Right atrium auricular region (tissue), 2 donors: ENCODE results near the gene RAB6D. TPM values are rescaled to one million over a fixed set of nuclear protein-coding genes. Genes with fewer than 3 reads are reported as not detected.
"Not testable (repeated sequence)": the region's sequence is repeated elsewhere in the genome, so short reads cannot be mapped to it uniquely, and the experiment has no call there.

ENCODE experiments used
- DNase-seq: peaks from one replicate; pipeline ENCODE4 v3.0.0-alpha.2; 2019; ENCODE audit warnings: low spot score
- H3K27ac ChIP-seq, 2 donors: fragments of 200-600 bp; sonication (generic); 1 replicate in 1 of 2; 2 replicates in 1 of 2; pipeline ENCODE4 v1.5.1; 2016 to 2019
- H3K27me3 ChIP-seq, 2 donors: fragments of 200-600 bp; sonication (generic); one replicate each; pipeline versions ENCODE4 v1.5.1 to v1.6.0; 2017 to 2019
- H3K36me3 ChIP-seq: fragments of 200-600 bp; sonication (generic); one replicate; pipeline ENCODE4 v1.5.1; 2016
- H3K4me1 ChIP-seq, 2 donors: fragments of 200-600 bp; sonication (generic); one replicate each; pipeline versions ENCODE4 v1.5.1 to v1.6.0; 2017 to 2019
- H3K4me3 ChIP-seq, 2 donors: fragments of 200-600 bp; sonication (generic); 1 replicate in 1 of 2; 2 replicates in 1 of 2; pipeline ENCODE4 v1.5.1; 2017 to 2019; ENCODE audit warnings: mild to moderate bottlenecking in 1 of 2, moderate library complexity in 1 of 2
- H3K9me3 ChIP-seq, 2 donors: fragments of 200-600 bp; sonication (generic); one replicate each; pipeline ENCODE4 v1.5.1; 2019
- total RNA-seq, 2 donors: library from RNA; depleted of rRNA; stranded (reverse); fragments of >200 nt; gene quantifications; one replicate each; pipeline ENCODE4 v1.1.0, GENCODE V29; 2016
- TF ChIP-seq, protein P1 (sequence below), 2 donors: fragments of 200-600 bp; sonication (generic); IDR thresholded peaks; one replicate each; pipeline ENCODE4 v1.5.1; 2019; ENCODE audit warnings: antibody characterized with exemption in 2 of 2

Gene RAB6D
- not detected for total RNA-seq

DNA sequence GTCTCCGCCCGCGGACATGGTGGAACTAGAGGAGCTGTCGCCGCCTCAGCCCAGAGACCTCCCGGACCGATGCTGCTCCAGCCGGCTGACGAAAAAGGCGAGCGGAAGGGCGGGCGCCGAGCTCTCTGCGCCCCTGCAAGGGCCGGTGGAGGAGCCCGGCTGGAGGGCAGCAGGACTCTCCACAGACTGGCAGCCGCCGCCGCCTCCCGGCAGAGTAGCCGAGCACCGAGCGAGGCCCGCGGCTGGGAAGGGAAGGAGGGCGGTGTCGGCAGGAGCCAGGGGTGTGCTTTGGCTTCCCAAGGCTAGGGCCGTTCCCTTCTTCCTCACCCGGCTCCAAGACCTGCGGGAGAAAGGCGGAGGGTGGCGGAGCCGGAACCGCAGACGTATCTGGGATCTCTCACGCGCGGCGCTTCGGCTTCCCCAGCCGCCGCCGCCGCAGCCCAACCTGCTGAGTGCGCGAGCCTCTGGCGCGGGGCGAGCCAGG is at the start of gene RAB6D:
Gene RAB6D (minus strand): TSS at position 466 of the 484 bp plus-strand sequence. CDS start 448 bp downstream, at position 18.
- not testable (repeated sequence) for H3K9me3 ChIP-seq, H3K27me3 ChIP-seq, DNase-seq, H3K36me3 ChIP-seq, H3K4me1 ChIP-seq, H3K27ac ChIP-seq
- H3K4me3 ChIP-seq, result peak within 1 kb of the TSS in 1 of 2 donors; percentile 35

DNA sequence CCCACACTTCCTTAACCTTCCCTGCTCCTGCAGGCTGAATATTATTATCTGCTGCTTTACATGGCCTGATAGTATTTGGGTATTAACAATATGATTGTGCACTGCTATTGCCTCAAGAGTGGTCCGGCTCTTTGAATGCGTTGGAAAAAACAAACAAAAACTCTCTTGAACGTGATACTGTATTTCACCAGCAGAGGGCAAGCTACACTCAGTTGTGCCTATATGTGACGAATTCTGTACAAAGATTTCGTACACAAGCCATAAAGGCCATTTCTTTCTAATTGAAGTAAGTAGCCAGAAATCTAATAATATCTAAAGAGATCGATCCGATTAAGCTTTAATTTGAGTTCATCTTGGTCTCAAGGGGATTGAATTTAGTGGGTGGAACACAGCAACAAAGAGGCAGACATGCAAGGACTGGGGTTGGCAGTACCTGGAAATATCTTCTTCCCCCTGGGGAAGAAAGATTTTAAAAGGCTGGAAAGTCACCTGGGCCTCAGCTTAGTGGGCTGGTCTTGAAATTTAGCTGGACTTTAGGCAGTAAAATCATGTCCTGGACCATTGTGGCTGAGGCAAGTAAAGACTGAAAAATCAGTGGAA is 49.3 kb upstream of the RAB6D start:
- H3K4me3 ChIP-seq, result no peak overlapping the region
- H3K27me3 ChIP-seq, result no peaks in the 10 kb centered on the region
- no peaks in the 10 kb centered on the region for H3K9me3 ChIP-seq
- H3K27ac ChIP-seq, result no peak overlapping the region
- H3K4me1 ChIP-seq, result no peaks in the 10 kb centered on the region
- no peaks in the 10 kb centered on the region for H3K36me3 ChIP-seq
- TF ChIP-seq, protein P1, sequence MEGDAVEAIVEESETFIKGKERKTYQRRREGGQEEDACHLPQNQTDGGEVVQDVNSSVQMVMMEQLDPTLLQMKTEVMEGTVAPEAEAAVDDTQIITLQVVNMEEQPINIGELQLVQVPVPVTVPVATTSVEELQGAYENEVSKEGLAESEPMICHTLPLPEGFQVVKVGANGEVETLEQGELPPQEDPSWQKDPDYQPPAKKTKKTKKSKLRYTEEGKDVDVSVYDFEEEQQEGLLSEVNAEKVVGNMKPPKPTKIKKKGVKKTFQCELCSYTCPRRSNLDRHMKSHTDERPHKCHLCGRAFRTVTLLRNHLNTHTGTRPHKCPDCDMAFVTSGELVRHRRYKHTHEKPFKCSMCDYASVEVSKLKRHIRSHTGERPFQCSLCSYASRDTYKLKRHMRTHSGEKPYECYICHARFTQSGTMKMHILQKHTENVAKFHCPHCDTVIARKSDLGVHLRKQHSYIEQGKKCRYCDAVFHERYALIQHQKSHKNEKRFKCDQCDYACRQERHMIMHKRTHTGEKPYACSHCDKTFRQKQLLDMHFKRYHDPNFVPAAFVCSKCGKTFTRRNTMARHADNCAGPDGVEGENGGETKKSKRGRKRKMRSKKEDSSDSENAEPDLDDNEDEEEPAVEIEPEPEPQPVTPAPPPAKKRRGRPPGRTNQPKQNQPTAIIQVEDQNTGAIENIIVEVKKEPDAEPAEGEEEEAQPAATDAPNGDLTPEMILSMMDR (IDR thresholded peaks at IDR 0.05), result peak; percentile 68 to 85
- DNase-seq, result no peak

DNA sequence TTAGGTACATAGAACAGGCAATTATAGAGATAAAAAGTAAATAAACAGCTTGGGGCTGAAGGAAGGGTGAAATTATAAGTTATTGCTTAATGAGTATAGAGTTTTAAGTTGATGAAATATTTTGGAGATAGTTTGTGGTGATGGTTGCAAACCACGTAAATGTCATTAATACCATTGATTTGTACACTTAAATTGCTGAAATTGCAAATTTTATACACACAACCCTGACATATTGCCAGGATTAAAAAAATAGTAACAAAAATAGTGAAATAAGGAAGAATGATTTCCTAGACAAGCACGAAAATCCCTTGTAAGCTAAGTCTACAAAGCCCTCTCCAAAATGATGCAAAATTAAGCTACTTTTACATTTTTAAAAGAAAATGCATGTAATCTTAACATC is 46.2 kb upstream of the RAB6D start:
- H3K27ac ChIP-seq, result no peak overlapping the region
- H3K4me3 ChIP-seq, result no peak overlapping the region
- TF ChIP-seq, protein P1 (IDR thresholded peaks at IDR 0.05), result no peak

DNA sequence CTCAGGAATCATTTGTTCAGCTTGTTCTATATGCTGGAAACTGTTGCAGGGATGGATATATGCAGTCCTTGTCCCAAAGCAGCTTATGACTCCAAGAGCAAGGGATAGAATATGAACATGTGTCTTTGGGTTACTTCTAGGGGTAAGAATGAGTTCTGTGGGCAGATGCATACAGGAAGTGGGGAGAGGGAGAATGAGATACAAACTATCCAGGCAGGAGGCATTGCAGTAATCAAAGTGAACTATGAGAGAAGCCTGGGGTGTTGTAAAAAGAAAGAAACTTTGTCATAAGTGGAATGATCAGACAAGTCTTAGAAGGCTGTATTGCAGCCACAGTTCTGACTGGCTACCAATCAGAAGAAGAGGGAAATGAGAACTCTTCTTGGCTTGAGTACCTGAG is 44.8 kb upstream of the RAB6D start:
- no peaks in the 10 kb centered on the region for H3K36me3 ChIP-seq
- no peak overlapping the region for H3K27ac ChIP-seq
- DNase-seq, result no peak
- H3K4me3 ChIP-seq, result no peak overlapping the region
- H3K27me3 ChIP-seq, result no peaks in the 10 kb centered on the region
- no peaks in the 10 kb centered on the region for H3K9me3 ChIP-seq
- H3K4me1 ChIP-seq, result no peaks in the 10 kb centered on the region
- TF ChIP-seq, protein P1 (IDR thresholded peaks at IDR 0.05), result no peak

More for the DNA sequence above, 46.2 kb upstream of the RAB6D start:
- Histone ChIP-seq H3K4me1 (no peaks in the 10 kb centered on the region), H3K27me3 (no peaks in the 10 kb centered on the region), H3K36me3 (no peaks in the 10 kb centered on the region), H3K9me3 (no peaks in the 10 kb centered on the region)
- DNase-seq, result no peak

DNA sequence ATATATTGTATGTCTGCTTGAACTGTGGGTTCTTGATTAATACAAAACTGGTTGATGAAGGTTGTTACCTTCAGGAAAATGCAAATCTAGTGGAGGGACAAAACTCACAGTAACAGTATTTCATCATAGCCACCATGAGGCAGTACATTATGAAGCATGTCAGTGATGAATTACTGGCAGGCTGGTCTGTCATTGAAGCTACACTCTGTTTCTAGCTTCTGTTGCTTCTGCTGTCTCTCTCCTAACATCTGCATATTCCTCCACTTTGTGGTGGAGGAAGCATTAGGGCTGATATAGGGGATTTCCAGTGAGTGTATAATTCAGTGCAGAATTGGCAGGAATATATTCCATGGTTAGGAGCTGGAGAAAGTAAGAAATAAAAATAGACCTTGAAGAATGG is 44.2 kb upstream of the RAB6D start:
- no peak overlapping the region for H3K27ac ChIP-seq
- no peaks in the 10 kb centered on the region for H3K9me3 ChIP-seq
- H3K27me3 ChIP-seq, result no peaks in the 10 kb centered on the region
- DNase-seq, result no peak
- no peaks in the 10 kb centered on the region for H3K36me3 ChIP-seq
- H3K4me1 ChIP-seq, result no peaks in the 10 kb centered on the region
- TF ChIP-seq, protein P1 (IDR thresholded peaks at IDR 0.05), result no peak
- H3K4me3 ChIP-seq, result no peak overlapping the region

DNA sequence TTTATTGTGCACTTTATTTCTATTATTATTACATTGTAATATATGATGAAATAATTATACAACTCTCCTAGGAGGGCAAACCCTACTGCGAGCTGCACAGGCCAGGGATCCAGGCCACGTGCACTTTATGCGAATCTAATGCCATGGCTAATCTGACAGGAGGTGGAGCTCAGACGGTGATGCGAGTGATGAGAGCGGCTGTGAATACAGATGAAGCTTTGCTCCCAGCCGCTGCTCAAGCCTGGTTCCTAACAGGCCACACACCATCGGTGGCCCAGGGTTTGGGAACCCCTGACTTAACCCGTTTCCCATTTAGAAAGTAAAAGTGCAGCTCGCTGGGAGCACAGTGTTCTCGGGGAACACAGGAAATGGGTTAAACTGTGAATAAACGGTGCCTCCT is 40.8 kb upstream of the RAB6D start:
- H3K27ac ChIP-seq, result no peak overlapping the region
- H3K4me3 ChIP-seq, result no peak overlapping the region
- no peaks in the 10 kb centered on the region for H3K36me3 ChIP-seq
- TF ChIP-seq, protein P1 (IDR thresholded peaks at IDR 0.05), result no peak
- no peak for DNase-seq
- no peaks in the 10 kb centered on the region for H3K9me3 ChIP-seq
- H3K4me1 ChIP-seq, result no peaks in the 10 kb centered on the region
- no peaks in the 10 kb centered on the region for H3K27me3 ChIP-seq
